RKO (cell line): ENCODE measurements around the gene RTN4RL1.
"Not testable (repeated sequence)": the region's sequence is repeated elsewhere in the genome, so short reads cannot be mapped to it uniquely, and the experiment has no call there.

Source experiments
- DNase-seq: peaks from one replicate; pipeline ENCODE4 v3.0.0-alpha.2; 2016; ENCODE audit warnings: low spot score

RTN4RL1 gene

GRCh38 chr17:2025622-2026309, 632 bp upstream of the RTN4RL1 start:
- DNase-seq = no peak

GRCh38 chr17:2024572-2025219, 438 bp downstream of the RTN4RL1 start:
- DNase-seq = no peak

GRCh38 chr17:2023692-2024571, 1.2 kb downstream of the RTN4RL1 start:
- DNase-seq = no peak

- no peak for DNase-seq
Observed at GRCh38 chr17:2023256-2023655, 1.9 kb downstream of the RTN4RL1 start.

GRCh38 chr17:2022647-2023240, 2.4 kb downstream of the RTN4RL1 start:
- DNase-seq = no peak

- DNase-seq = no peak
Observed at GRCh38 chr17:2020721-2021120, 4.4 kb downstream of the RTN4RL1 start.

GRCh38 chr17:2019723-2020122, 5.4 kb downstream of the RTN4RL1 start:
- no peak for DNase-seq

GRCh38 chr17:2018716-2019510, 6.2 kb downstream of the RTN4RL1 start:
- no peak for DNase-seq

- DNase-seq = no peak
Observed at GRCh38 chr17:2017274-2017941, 7.7 kb downstream of the RTN4RL1 start.

GRCh38 chr17:2016494-2016893, 8.6 kb downstream of the RTN4RL1 start:
- DNase-seq = no peak

GRCh38 chr17:2015314-2015713, 9.8 kb downstream of the RTN4RL1 start:
- DNase-seq = no peak

GRCh38 chr17:2013994-2014317, 11.2 kb downstream of the RTN4RL1 start:
- no peak for DNase-seq

- DNase-seq = not testable (repeated sequence)
Observed at GRCh38 chr17:2013220-2013993, 11.7 kb downstream of the RTN4RL1 start.

GRCh38 chr17:2012499-2012898, 12.6 kb downstream of the RTN4RL1 start:
- DNase-seq = no peak

GRCh38 chr17:2011411-2012371, 13.4 kb downstream of the RTN4RL1 start:
- DNase-seq = no peak

GRCh38 chr17:2009737-2010136, 15.4 kb downstream of the RTN4RL1 start:
- no peak for DNase-seq

- no peak for DNase-seq
Observed at GRCh38 chr17:2008332-2009126, 16.6 kb downstream of the RTN4RL1 start.

- DNase-seq = no peak
Observed at GRCh38 chr17:2004435-2004952, 20.6 kb downstream of the RTN4RL1 start.
